AG10803 (cell line): ENCODE data around the gene BOLA1.
A peak's percentile ranks its signal among the peaks of the same experiment; 100 is the strongest.

ENCODE experiments used
- DNase-seq: peaks from one replicate; pipeline ENCODE4 v3.0.0; 2010; ENCODE audit warnings: low read depth
- H3K4me3 ChIP-seq: 2 replicates; pipeline ENCODE4 v1.5.1; 2011; ENCODE audit warnings: mild to moderate bottlenecking, low read length, control low read depth
- TF ChIP-seq, protein P1 (sequence below): conservative IDR thresholded peaks from 2 replicates; pipeline ENCODE4 v1.5.1; 2011; ENCODE audit warnings: mild to moderate bottlenecking, low read length, control low read depth, inconsistent platforms

The BOLA1 gene

DNA sequence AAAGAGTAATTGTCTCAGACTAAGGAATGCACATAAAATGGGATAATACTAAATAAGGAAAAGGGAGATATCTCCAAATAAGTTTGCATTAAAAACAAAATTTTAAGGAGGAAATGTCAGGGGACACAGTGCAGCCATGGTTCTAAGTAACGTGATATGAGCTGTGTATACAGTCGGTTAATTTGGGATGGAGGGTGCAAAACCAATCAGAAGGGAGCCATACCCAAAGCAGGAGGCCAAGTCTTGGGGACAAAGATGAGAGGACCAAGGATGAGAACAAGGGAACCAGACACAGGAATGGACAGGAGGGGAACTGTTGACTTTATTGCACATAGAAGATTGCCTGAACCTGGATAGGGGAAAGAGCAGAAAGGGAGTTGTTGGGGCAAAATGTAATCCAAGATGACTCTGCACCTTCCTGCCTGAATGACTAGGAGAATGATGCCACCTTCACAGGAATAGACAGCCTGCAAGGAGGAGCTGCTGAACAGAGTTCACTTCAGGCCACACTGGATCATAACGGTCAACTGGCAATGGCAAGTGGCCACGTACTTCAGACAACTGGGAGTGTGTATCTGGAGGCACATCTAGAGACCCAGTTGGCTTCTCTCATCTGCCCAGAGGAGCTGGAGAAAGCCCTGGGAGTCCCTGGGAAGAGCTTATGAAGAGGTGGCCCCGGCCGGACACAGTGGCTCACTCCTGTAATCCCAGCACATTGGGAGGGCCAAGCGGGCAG, 22.0 kb upstream of the BOLA1 start:
- DNase-seq = no peak
- no peak overlapping the region for H3K4me3 ChIP-seq
- TF ChIP-seq, protein P1, sequence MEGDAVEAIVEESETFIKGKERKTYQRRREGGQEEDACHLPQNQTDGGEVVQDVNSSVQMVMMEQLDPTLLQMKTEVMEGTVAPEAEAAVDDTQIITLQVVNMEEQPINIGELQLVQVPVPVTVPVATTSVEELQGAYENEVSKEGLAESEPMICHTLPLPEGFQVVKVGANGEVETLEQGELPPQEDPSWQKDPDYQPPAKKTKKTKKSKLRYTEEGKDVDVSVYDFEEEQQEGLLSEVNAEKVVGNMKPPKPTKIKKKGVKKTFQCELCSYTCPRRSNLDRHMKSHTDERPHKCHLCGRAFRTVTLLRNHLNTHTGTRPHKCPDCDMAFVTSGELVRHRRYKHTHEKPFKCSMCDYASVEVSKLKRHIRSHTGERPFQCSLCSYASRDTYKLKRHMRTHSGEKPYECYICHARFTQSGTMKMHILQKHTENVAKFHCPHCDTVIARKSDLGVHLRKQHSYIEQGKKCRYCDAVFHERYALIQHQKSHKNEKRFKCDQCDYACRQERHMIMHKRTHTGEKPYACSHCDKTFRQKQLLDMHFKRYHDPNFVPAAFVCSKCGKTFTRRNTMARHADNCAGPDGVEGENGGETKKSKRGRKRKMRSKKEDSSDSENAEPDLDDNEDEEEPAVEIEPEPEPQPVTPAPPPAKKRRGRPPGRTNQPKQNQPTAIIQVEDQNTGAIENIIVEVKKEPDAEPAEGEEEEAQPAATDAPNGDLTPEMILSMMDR = no peak

DNA sequence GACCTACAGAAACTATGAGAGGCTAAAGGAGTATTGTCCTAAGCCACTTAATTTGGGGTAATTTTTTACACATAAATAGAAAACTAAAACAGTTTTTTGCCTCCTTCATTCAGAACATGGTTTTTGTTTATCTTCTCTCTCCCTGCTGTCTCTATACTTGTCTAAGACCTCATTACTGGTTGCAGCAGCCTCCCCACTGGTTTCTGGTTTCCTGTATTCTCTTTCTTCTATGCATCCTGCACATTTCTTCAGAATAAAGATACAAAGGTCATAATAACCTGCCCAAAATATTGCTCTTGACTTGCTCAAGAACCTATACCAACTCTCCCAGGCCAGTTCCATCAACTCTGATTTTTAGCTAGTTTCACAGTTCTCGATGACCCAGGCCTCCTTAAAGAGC, 19.8 kb upstream of the BOLA1 start:
- DNase-seq = no peak
- TF ChIP-seq, protein P1 = no peak
- no peak overlapping the region for H3K4me3 ChIP-seq

DNA sequence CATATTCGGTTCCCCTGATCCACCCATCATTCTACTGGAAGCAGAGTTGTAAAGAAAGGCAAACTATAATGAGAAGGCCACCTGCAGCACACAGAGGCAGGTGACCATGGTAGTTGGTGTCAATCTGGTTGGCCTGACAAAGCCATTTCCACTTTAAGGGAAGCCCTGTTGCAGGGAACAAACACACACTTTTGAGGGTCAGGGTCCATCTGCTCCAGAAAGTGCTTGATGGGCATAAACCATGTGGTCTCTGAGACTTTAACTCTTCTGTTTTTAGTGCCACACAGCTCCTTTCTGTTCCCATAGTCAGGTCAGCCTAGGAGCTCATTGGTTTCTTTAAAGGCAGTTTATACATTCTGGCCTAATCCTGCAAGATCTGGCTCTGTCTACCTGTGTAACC, 17.5 kb upstream of the BOLA1 start:
- H3K4me3 ChIP-seq = no peak overlapping the region
- DNase-seq = no peak
- TF ChIP-seq, protein P1 = no peak

DNA sequence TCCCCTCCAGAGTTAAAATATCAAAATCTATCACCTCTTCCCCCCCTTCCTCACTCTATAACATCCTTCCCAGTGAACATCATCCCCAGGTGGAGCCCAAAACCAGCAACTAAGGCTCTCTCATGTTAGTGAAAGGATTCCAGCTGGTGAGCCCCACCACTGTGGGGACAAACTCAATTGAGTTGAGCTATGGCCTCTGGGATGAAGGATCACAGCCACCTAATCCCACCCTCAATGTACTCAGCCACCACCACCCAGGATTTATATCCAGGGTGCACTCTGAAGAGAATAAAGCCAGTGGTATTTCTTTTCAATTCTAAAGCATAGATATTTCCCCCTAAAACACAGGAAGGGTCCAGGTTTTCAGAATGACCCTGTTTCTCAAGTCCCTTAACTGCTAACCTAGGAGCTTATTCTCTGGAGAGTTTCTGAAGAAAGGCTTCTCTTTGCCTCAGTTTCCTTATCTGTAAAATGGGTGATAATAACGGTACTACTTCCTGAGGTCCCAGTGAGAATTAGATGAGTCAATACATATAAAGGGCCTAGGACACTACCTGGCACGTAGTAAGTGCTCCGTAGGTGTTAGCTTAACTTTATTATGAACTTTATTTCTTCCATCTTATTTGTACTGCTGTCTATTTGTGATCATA, 15.6 kb upstream of the BOLA1 start:
- DNase-seq = no peak
- no peak overlapping the region for H3K4me3 ChIP-seq

DNA sequence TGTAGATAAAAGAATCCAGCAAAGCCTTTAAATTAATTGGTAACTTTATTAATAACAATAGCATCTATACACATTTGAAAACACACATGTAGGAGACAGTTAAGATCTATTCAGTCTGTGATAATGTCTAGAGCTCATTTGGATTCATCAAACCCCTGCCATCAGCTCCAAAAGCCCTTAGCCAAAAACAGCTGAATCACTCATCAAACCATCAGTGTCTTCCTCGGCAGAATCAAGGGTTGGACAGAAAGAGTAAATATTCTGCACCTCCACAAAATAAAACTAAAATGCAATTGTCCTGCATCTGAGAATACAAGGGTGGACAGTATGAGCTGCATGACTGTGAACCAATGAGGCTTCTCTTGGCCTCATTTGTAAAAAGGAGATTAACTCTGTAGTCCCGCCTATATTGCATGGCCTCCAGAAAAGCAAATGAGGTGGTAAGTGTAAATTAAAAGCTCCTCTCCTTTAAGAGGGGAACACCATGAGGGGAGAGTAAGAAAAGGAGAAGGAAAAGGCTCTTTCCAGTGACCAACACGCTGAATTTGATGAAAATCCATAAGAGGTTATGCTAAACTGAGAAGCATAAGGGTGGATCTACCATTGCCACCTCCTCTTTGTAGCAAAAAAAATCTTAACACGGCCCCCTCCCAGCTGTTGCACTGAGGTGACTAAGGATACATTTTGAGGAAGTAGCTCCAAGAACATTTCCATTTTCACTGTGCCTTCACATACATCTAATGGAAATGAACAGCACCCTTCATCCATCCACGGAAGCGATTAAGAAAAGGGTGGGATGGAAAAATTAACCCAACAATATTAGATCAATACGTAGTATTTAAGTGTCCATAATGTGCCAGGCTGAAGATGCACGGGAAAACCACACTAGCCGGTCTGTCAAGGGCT, 14.7 kb upstream of the BOLA1 start:
- TF ChIP-seq, protein P1 = no peak
- DNase-seq = peak; percentile 5
- peak overlapping the region; percentile 80 for H3K4me3 ChIP-seq

More for the DNA sequence above, 15.6 kb upstream of the BOLA1 start:
- TF ChIP-seq, protein P1 = no peak

DNA sequence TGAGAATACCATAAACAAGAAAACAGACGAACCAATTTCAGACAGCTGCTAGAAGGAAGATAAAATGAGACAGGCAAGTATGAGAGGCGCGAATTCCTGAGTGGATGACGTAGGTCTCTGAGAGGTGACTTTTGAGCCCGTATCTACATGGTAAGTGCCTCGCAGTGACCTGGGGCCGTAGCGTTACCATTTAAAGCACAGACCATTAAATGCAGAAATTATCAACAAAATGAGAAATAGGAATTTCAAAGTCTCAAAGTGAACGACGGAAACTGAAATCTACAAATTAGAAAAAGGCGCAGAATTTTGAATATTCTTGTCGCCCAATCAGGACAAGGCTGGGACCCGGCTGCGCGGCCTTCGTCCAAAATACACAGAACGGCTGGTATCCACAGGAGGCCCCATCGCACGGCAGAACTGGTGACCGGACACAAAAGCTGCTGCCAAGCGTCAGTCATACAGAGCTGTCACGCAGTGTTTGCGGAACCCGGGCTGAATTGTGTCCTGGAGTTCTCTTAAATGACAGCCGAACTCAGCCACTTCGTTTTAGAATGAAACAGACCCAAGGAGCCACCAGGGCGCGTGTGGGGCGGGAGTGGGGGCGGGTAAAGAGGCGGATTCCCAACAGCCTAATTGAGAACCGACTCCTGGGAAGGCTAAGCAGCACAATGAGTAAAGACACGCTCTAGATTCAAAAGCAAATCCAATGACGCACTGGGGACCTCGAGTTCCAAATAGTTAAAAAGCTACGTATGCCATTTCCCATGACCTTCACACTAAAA, 13.8 kb upstream of the BOLA1 start:
- DNase-seq = peak; percentile 80
- H3K4me3 ChIP-seq = peak overlapping the region; percentile 80
- TF ChIP-seq, protein P1 = no peak

DNA sequence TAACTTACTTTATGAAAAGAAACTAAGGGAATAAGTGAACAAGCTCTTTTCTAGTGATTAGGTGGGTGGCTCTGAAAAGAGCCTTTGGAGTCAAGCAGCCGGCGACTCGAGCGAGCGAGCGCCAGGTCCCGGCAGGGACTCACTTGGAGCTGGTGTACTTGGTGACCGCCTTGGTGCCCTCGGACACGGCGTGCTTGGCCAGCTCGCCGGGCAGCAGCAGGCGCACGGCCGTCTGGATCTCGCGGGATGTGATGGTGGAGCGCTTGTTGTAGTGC, 13.3 kb upstream of the BOLA1 start:
- peak; percentile 44 for DNase-seq

More for the DNA sequence above, 13.3 kb upstream of the BOLA1 start:
- H3K4me3 ChIP-seq = peak overlapping the region; percentile 80
